HG03558 (cell line): Measurements from ENCODE around the gene FARS2.

Source experiments
- ATAC-seq: cut with Tn5 transposase; IDR thresholded peaks from one replicate; pipeline ENCODE4 v1.9.1; 2021; ENCODE audit warnings: moderate number of reproducible peaks; ENCODE audit not compliant: unreplicated experiment; ENCODE audit errors: extremely low read depth

The FARS2 gene

DNA sequence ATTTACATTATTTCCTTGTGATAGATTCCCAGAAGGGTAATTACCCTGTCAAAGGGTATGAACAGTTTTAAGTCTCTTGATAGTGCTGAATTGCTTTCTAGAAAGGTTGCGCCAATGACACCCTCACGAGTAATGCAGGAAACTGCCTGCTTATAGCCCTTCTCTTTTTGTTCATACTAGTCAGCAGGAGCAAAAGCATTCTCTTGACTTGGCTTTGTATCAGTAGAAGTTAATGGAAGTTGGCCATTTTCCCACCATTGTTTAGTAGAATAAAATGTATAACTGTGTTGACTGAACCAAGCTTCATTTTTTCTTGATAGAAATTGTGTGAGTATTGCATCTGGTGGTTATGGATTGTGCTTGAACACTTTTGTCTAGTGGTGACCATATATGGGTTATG is 100.1 kb downstream of the FARS2 start:
- ATAC-seq: no peak

- ATAC-seq: no peak
Measured at GRCh38 chr6:5365436-5366195, 104.3 kb downstream of the FARS2 start.

DNA sequence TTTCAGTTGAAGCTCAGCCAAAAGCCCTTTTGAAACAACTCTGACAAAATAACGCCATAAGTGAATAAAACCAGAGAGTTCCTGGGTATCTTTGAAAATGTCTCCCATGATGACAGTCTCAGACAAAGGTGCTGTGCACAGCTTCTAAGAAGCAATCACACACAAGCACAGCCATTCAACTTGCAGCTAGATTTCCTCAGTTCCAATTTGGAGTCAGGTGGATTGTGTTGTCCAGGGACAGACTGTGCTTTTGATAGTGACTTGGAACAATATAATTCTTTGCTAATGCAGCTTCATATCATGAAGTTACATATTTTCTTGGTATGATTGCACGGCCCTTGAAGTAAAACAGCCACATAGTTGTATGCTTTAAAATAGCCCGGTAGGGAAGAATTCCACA is 105.6 kb downstream of the FARS2 start:
- ATAC-seq: no peak

DNA sequence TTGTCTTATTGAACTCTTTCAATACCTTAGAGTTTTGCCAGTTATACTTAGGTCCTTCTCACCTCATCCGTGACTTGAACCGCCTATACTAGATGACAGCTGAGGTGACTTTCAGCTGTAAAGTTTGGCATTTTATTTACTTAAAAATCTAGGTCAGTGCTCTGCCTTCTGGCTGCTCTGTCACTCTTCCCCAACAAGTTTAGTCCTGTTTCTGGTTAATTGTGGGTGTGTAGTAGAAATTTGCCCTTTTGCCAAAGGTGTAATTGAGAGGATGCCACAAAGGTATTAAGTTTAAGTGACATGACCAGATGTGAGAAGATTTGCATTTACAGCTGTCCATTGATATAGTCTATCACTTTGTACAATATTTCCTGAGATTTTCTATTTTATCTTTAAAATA is 106.2 kb downstream of the FARS2 start:
- no peak for ATAC-seq

GRCh38 chr6:5373430-5373829 is 112.1 kb downstream of the FARS2 start:
- ATAC-seq: no peak

DNA sequence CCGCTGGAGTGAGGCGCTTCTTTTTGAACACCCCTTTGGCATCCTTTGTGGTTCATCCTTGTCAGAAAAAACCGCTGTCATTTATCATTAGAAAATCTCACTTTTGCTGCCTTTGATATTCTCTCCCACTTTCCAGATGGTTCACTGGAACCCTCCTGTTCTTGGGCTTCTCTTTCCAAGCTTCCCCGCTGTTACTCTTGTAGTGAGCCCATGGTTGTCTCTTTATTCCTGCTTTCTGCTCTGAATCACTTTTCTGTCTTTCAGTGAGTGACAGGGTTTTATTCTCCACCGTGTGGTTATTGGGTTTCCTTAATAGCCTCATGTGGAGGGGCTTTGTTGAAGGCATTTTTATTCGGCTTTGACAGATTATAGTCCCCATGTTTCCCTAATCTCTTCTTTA is 117.0 kb downstream of the FARS2 start:
- no peak for ATAC-seq

DNA sequence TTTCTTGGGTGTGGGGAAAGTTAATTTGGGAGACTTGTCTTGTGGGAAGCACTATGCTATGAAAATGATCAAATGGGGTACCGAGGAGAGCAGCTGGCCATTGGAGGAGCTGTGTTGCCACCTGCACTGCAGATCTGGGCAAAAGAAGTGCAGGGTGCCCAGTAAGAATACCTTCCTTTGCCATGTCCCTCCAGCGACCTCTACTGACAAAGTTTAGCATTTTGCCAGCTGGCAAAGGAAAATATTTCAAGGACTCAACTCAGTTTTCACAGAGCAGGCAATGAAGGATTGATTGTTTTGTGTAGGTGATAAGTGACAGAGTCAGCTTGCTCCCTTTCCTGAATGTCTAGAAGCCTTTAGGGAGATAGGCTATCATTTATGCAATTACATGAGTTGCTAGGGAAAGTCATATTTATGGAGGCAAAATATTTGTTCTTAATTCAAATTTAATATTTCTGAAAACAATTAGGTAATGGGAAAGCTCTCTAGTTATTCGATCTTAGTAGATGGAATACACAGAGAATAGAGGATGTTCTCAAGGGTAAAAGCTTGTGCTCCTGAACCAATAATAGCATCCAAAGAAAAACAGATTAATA is 118.4 kb downstream of the FARS2 start:
- ATAC-seq: no peak

DNA sequence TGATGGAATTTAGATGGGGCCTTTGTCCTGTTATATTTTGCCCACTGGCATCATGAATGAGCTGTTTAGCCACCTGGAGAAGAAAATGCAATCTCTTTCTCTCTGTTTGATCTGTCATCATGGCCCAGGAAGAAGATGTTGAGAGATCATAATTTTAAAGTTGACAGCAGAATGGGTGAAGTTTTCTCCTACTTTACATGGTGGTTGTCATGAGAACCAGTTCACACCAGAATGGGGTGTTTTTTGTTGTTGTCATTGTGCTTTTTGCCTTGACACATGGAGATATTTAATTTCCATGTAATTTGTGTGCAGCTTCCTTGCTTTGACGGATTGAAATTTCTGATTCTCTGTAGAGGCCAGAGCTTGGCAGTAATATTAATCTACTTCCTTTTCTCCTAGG is 122.5 kb downstream of the FARS2 start:
- no peak for ATAC-seq

GRCh38 chr6:5384276-5384675 is 123.0 kb downstream of the FARS2 start:
- no peak for ATAC-seq

DNA sequence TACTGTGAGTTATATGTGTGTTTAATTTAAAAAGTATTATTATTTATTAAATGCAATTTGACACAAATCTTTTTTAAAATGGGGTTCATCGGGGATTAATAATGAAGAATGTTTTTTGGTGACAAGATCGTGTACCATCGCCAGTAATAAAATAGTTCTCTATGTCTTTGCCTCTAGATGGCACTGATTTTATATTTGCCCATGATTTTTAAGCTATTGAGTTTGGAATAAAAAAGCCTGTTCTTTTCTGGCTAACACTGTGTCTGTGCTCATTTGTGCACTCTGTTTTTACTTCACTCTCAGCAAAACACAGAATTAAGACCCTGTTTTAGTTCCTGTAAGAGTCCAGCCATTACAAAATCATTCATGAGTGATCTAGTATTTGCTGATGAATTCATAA is 127.0 kb downstream of the FARS2 start:
- no peak for ATAC-seq

DNA sequence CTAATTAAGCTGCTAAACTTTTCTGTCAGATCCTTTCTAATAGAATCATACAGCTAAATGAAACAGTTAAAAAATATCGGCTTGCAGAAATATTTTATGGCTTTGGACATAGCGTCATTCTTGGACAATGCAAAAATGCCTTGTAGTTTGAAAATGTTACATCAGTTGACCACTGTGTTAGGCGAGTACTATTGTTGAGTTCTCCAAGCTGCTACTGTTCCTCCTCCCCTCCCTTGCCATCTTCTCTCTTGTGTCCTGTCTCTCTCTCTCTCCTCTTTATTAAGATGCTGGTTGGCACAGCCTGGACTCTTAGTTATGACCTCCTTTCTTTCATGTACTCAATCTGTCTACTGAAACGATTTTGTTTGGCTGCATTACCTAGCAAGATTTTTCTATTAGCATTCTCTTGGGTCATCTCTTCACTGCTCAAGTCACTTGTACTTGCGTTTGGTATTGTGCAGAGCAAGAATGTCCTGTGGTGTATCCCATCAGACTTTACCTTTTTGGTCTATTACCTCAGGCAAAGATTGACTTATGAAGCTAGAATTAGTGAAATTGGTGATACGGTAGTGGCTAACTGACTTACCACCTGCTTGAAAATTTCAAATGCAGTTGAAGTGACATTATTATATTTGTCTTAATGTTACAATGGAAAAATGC is 127.9 kb downstream of the FARS2 start:
- ATAC-seq: no peak

DNA sequence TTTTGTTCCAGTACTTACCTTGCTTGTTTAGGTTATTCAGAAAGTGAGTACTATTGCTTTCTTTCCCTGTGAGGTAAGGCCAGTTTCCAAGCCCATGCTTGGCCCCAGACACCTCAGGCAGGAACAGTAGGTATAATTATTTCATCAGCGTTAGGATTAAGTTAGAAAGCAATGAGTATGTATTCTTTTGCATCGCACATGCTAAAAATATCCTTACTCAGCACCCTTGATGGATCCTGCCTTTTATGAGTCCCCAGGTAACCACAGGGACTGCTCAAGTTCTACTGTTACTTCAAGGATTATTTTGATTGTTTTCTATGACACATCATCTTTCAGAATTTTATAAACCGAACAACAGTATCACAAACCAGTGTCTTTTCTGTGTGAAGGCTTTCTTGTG is 128.9 kb downstream of the FARS2 start:
- ATAC-seq: no peak

DNA sequence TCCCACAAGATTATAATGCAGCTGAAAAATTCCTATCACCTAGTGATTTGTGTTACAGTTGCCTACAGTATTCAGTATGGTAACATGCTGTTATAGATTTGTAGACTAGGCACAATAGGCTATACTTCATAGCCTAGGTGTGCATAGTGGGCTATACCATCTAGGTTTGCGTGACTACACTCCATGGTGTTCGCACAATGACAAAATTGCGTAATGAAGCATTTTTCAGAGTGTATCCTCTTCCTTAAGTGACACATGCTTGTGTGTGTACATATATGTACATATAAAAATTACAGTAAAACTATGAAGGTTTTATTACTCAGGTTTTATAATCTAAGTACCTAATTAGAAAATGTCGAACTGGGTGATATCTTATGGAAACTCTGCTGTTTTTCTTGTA is 133.0 kb downstream of the FARS2 start:
- ATAC-seq: no peak

DNA sequence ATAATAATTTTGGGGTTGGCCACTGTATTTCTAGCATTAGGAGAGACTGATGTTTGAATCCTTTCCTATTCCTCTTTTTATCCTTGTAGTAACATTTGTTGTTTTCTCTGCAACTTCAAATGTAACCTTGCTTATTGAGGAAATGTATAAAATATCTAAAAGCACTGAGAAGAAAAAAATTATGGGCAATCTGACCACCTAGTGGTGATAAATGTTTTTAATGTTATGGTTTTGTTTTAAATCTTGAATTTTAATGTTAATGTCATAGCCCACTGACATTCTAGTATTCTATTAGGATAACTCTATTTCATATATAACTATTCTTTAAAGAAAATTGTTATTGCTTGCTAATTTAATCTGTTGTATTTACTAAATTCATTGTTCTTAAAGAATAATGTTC is 134.4 kb downstream of the FARS2 start:
- no peak for ATAC-seq

DNA sequence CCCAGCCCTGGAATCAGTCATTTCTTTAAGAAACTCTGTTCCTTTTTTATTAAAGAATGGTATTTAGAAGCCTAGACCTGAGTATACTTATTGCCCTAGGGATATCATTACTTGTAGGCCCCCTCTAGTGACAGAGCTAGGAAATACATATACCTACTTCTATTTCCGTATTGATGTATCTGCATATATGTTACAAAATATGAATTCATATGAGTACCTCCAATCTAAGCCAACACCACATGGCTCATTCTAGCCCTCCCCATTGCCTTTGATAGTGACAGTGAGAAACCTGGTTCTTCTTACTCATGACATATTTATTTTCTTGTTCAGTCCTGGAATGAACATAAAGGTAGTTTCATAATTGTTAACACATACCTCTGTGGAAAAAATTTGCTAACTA is 137.2 kb downstream of the FARS2 start:
- peak; percentile 49 for ATAC-seq

- no peak for ATAC-seq
Measured at GRCh38 chr6:5399391-5399790, 138.1 kb downstream of the FARS2 start.

- ATAC-seq: no peak
Measured at GRCh38 chr6:5401845-5402738, 140.8 kb downstream of the FARS2 start.

- ATAC-seq: no peak
Measured at GRCh38 chr6:5403076-5403475, 141.8 kb downstream of the FARS2 start.

DNA sequence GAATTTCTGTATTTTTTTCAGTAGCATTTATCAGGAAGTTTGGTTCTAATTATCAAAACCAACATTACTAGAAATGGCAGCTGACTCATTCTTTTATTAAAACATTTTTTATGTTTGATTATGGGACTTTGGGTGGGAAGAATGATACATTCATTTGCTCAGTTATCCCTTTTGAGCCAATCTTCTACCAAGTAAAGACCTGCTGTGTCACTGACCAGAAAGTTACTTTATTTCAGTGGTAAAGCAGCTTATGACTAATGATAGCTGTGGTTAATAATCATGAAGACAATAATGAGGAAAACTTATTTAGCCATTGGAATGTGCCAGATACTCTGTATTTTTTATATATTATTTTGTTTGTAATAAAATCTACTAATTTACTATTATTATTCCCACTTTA is 142.3 kb downstream of the FARS2 start:
- no peak for ATAC-seq

DNA sequence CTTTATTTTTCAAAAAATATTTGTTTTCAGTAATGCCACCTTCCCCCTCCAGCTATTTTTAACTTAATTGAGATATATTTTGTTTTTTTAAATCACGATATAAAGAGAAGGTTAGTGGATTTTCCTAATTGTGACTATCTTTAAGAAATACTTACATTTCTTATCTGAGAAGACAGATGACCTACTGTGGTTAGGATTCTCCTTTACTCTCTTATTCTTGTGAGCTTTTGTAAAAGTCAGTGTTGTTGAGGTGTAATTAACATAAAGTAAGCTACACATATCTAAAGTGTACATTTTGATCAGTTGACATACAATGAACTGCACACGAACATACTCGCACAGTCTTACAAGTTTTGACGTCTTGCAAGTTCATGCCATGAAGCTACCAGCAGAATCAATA is 144.7 kb downstream of the FARS2 start:
- ATAC-seq: no peak

- no peak for ATAC-seq
Measured at GRCh38 chr6:5411414-5411813, 150.1 kb downstream of the FARS2 start.
